ENCODE measurements around the gene SLC30A3.

Gene SLC30A3

DNA sequence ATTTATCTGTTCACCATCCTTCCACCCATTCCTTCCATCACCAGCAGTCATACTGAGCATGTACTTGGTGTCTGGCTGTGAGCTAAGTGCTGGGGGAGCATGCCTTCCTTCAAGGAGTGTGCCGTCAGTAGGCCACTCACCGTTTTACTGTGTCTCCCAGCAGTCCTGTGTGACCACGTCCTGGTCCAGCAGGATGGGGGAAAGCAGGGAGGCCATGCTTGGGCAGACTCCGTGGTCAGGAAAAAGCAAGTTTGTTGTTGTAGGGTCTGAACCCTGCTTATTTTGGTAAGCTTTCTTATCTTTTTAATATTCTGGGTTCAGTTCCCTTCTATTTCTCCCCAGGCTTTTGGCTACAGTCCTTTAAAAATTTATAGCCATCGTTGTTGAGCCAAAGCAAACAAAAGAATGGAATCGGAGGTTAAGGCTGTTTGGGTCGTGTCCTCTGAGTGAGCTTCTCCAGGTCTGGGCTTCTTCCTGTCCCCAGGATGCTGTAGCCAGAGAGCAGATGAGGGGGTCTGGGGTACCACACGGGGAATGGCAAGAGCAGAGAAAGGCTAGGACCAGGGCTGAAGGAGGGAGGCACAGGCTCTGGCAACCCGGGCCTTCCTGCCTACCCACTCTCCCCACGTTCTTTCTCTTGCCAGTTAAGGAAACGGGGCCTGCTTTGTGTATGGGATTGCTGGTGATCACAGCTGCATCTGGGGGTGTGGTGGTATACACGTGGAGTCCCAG is 13.5 kb downstream of the SLC30A3 start:
- TF ChIP-seq, protein P1, sequence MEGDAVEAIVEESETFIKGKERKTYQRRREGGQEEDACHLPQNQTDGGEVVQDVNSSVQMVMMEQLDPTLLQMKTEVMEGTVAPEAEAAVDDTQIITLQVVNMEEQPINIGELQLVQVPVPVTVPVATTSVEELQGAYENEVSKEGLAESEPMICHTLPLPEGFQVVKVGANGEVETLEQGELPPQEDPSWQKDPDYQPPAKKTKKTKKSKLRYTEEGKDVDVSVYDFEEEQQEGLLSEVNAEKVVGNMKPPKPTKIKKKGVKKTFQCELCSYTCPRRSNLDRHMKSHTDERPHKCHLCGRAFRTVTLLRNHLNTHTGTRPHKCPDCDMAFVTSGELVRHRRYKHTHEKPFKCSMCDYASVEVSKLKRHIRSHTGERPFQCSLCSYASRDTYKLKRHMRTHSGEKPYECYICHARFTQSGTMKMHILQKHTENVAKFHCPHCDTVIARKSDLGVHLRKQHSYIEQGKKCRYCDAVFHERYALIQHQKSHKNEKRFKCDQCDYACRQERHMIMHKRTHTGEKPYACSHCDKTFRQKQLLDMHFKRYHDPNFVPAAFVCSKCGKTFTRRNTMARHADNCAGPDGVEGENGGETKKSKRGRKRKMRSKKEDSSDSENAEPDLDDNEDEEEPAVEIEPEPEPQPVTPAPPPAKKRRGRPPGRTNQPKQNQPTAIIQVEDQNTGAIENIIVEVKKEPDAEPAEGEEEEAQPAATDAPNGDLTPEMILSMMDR (IDR thresholded peaks at IDR 0.05; ENCODE audit: low read length): no peak
- TF ChIP-seq EZH2phosphoT487 (IDR thresholded peaks at IDR 0.05; ENCODE audit: low read length) (no peak), EZH2 (optimal IDR thresholded peaks at IDR 0.05; ENCODE audit: low read depth, low read length) (no peak)
- Histone ChIP-seq H4K20me1 (ENCODE audit: insufficient read depth, low read length) (no peaks in the 10 kb centered on the region), H3K4me2 (ENCODE audit: low read depth, low read length) (no peak overlapping the region), H3K9ac (ENCODE audit: low read length) (no peak overlapping the region), H3K27me3 (replicated peaks; ENCODE audit: insufficient read depth, low read length) (peaks cover 3% of the 10 kb centered on the region; the same call in 1 of the 2 replicates), H2AFZ (ENCODE audit: low read length) (no peak overlapping the region), H3K79me2 (ENCODE audit: low read length) (no peaks in the 10 kb centered on the region), H3K9me2 (replicated peaks; ENCODE audit: insufficient read depth, low read length) (no peaks in the 10 kb centered on the region), H3F3A (ENCODE audit: insufficient read depth, low read length) (no peaks in the 10 kb centered on the region), H3K27ac (ENCODE audit: low read length) (no peak overlapping the region), H3K36me3 (replicated peaks; ENCODE audit: insufficient read depth, low read length) (no peaks in the 10 kb centered on the region), H3K4me3 (ENCODE audit: low read length) (no peak overlapping the region), H3K4me1 (ENCODE audit: low read length) (no peaks in the 10 kb centered on the region), H3K9me3 (replicated peaks; ENCODE audit: insufficient read depth, low read length) (no peaks in the 10 kb centered on the region)
- DNase-seq: no peak

- 0 out of 2 replicates have a peak, but pooled peaks cover 4% of the 10 kb centered on the region for H3K36me3 ChIP-seq (replicated peaks; ENCODE audit: insufficient read depth, low read length)
- H3K27me3 ChIP-seq (replicated peaks; ENCODE audit: insufficient read depth, low read length): 0 out of 2 replicates have a peak, but pooled peaks cover 3% of the 10 kb centered on the region
- no peaks in the 10 kb centered on the region for H3F3A ChIP-seq (ENCODE audit: insufficient read depth, low read length)
Measured at GRCh38 chr2:27247893-27248292, 15.0 kb downstream of the SLC30A3 start.

GRCh38 chr2:27245626-27246025 is 17.2 kb downstream of the SLC30A3 start:
- no peak for DNase-seq
- Histone ChIP-seq H3K4me1 (ENCODE audit: low read length) (no peaks in the 10 kb centered on the region), H3K9ac (ENCODE audit: low read length) (no peak overlapping the region), H3K27ac (ENCODE audit: low read length) (no peak overlapping the region), H3K4me3 (ENCODE audit: low read length) (no peak overlapping the region), H3K36me3 (replicated peaks; ENCODE audit: insufficient read depth, low read length) (0 out of 2 replicates have a peak, but pooled peaks cover 5% of the 10 kb centered on the region), H3K9me2 (replicated peaks; ENCODE audit: insufficient read depth, low read length) (no peaks in the 10 kb centered on the region), H3K79me2 (ENCODE audit: low read length) (no peaks in the 10 kb centered on the region), H3K4me2 (ENCODE audit: low read depth, low read length) (no peak overlapping the region), H2AFZ (ENCODE audit: low read length) (no peak overlapping the region), H3K9me3 (replicated peaks; ENCODE audit: insufficient read depth, low read length) (no peaks in the 10 kb centered on the region), H3F3A (ENCODE audit: insufficient read depth, low read length) (no peaks in the 10 kb centered on the region), H3K27me3 (replicated peaks; ENCODE audit: insufficient read depth, low read length) (no peaks in the 10 kb centered on the region), H4K20me1 (ENCODE audit: insufficient read depth, low read length) (no peaks in the 10 kb centered on the region)
- no peak for TF ChIP-seq EZH2 (optimal IDR thresholded peaks at IDR 0.05; ENCODE audit: low read depth, low read length)
- TF ChIP-seq, protein P1 (IDR thresholded peaks at IDR 0.05; ENCODE audit: low read length): no peak
- no peak for TF ChIP-seq EZH2phosphoT487 (IDR thresholded peaks at IDR 0.05; ENCODE audit: low read length)

More at GRCh38 chr2:27247893-27248292, 15.0 kb downstream of the SLC30A3 start:
- Histone ChIP-seq H3K27ac (ENCODE audit: low read length) (no peak overlapping the region), H3K4me2 (ENCODE audit: low read depth, low read length) (no peak overlapping the region), H3K79me2 (ENCODE audit: low read length) (no peaks in the 10 kb centered on the region), H3K9ac (ENCODE audit: low read length) (no peak overlapping the region), H2AFZ (ENCODE audit: low read length) (no peak overlapping the region), H3K4me1 (ENCODE audit: low read length) (no peaks in the 10 kb centered on the region), H3K9me2 (replicated peaks; ENCODE audit: insufficient read depth, low read length) (no peaks in the 10 kb centered on the region), H3K9me3 (replicated peaks; ENCODE audit: insufficient read depth, low read length) (no peaks in the 10 kb centered on the region), H4K20me1 (ENCODE audit: insufficient read depth, low read length) (no peaks in the 10 kb centered on the region), H3K4me3 (ENCODE audit: low read length) (no peak overlapping the region)
- no peak for DNase-seq
- TF ChIP-seq, protein P1 (IDR thresholded peaks at IDR 0.05; ENCODE audit: low read length): no peak
- TF ChIP-seq EZH2 (optimal IDR thresholded peaks at IDR 0.05; ENCODE audit: low read depth, low read length) (no peak), EZH2phosphoT487 (IDR thresholded peaks at IDR 0.05; ENCODE audit: low read length) (no peak)

Measured in MM.1S (cell line).